ENCODE data around the gene VAC14. TPM values are rescaled to one million over a fixed set of nuclear protein-coding genes. Genes with fewer than 3 reads are reported as not detected.

The VAC14 gene
- total RNA-seq, 1 donor from 2014 or later = 18.4 TPM

DNA sequence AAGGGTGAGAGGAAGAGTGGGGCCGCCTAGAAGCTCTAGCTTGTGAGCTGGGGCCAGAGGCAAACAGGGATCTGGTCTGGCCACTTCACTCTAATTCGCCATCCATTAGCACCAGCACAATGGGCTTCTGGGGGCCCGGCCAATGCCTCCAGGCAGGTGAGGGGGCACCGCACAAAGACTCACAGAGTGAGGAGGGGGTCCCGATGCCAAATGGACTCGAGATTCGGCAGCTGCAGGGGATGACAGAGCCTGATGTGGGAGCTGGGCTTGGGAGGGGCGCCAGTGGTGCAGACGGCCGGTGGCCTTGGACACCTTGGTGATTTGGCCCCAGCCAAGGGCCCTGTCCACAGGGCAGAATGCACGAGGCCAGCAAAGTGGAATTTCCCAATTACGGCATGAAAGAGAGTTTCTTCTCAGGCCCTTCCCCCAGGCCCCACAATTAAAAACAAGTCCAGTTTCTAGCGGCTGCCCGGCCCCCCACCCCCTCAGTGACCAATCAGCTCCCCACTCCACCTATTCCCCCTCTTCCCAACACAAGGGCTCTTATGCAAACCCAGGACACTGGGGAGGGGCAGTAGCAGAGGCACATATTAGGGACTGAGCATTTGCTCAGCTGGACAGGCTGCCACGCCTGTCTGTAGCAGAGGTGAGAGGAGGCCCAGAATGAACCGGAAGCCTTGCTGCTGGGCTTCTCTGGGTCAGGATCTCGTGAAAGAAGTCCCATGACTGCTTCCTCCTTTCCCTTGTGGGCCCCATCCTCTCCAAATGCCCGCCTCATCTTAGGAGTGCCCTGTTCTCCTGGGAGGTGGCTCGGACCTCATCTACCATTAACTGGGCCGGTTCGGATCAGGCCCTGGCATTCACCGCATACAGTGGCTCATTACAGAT lies 75.7 kb downstream of the VAC14 start:
- DNase-seq (ENCODE audit: low read depth) = no peak
- Histone ChIP-seq H3K36me3 (ENCODE audit: control insufficient read depth, insufficient read depth, low read length) (peaks cover 5% of the 10 kb centered on the region), H3K27me3 (ENCODE audit: control insufficient read depth, insufficient read depth, low read length) (no peaks in the 10 kb centered on the region), H3K4me3 (ENCODE audit: low read depth, low read length) (no peak overlapping the region)
- TF ChIP-seq, protein P1, sequence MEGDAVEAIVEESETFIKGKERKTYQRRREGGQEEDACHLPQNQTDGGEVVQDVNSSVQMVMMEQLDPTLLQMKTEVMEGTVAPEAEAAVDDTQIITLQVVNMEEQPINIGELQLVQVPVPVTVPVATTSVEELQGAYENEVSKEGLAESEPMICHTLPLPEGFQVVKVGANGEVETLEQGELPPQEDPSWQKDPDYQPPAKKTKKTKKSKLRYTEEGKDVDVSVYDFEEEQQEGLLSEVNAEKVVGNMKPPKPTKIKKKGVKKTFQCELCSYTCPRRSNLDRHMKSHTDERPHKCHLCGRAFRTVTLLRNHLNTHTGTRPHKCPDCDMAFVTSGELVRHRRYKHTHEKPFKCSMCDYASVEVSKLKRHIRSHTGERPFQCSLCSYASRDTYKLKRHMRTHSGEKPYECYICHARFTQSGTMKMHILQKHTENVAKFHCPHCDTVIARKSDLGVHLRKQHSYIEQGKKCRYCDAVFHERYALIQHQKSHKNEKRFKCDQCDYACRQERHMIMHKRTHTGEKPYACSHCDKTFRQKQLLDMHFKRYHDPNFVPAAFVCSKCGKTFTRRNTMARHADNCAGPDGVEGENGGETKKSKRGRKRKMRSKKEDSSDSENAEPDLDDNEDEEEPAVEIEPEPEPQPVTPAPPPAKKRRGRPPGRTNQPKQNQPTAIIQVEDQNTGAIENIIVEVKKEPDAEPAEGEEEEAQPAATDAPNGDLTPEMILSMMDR (IDR thresholded peaks at IDR 0.05; ENCODE audit: insufficient read depth, low read length, severe bottlenecking) = no peak
- FAIRE-seq = peak; percentile 76

DNA sequence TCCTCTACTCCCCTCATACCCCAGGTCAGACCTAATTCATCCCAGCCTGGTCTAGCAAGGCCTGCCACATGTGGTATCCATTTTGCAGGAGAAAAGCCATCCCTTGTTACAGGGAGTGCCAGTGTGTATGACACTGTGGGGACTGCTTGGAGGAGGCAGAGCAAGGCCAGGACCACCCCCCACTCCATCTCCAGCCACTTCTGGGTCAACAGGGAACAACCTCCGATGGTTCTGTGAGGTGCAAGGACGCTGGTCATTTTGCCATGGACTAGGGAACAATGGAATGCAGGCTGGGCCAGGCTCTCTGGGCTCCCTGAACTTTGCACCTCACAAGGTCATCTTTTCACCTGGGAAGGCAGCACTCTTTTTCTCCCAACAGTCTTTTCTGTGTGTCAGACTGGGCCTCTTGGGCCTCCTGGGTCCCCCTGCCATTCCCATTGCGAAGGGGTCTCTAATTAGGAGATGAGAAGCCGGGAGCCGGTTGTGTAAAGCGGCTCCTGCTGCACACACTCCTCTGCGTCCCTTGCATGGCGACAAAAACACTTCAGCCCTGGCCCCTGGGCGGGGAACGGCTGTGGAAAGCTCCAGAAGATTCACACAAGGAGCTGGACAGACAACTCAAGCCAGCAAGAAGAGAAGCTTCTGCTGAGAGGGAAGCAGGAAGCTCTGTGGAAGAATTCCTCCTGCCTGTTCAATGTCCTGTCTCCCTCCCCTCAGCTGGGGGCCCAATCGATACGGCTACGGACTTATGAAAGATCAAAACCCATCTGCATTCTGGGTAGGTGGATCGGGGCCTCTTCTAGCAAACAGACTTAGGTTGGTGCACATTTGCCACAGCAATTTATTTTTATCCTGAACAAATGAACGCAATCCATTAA lies 76.6 kb downstream of the VAC14 start:
- TF ChIP-seq, protein P1 (IDR thresholded peaks at IDR 0.05; ENCODE audit: insufficient read depth, low read length, severe bottlenecking) = no peak
- no peaks in the 10 kb centered on the region for H3K27me3 ChIP-seq (ENCODE audit: control insufficient read depth, insufficient read depth, low read length)
- H3K4me3 ChIP-seq (ENCODE audit: low read depth, low read length) = no peak overlapping the region
- FAIRE-seq (peak; percentile 55), DNase-seq (ENCODE audit: low read depth) (no peak)
- peaks cover 5% of the 10 kb centered on the region for H3K36me3 ChIP-seq (ENCODE audit: control insufficient read depth, insufficient read depth, low read length)

DNA sequence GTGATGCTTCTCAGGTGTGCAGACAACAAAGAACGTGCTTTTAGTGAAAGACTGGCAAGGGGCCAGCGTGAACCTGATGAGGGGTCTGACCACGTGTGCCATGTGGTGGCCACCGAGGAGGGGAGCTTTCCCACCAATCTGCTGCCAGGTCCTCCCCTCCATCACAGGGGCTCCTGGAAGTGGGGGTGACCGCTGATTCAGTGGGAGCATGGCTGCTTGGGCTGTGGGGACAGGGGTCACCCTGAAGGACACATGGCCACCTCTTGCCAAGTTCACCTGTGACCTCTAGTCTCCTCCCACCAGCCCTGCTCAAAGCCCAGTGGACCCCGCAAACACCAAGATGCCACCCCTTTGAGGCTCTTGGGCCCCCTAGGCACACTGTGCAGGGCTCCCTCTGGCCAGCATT lies 77.2 kb downstream of the VAC14 start:
- TF ChIP-seq, protein P1 (IDR thresholded peaks at IDR 0.05; ENCODE audit: insufficient read depth, low read length, severe bottlenecking) = no peak
- H3K27me3 ChIP-seq (ENCODE audit: control insufficient read depth, insufficient read depth, low read length) = no peaks in the 10 kb centered on the region
- H3K4me3 ChIP-seq (ENCODE audit: low read depth, low read length) = no peak overlapping the region
- FAIRE-seq (no peak), DNase-seq (ENCODE audit: low read depth) (no peak)
- H3K36me3 ChIP-seq (ENCODE audit: control insufficient read depth, insufficient read depth, low read length) = peaks cover 5% of the 10 kb centered on the region

DNA sequence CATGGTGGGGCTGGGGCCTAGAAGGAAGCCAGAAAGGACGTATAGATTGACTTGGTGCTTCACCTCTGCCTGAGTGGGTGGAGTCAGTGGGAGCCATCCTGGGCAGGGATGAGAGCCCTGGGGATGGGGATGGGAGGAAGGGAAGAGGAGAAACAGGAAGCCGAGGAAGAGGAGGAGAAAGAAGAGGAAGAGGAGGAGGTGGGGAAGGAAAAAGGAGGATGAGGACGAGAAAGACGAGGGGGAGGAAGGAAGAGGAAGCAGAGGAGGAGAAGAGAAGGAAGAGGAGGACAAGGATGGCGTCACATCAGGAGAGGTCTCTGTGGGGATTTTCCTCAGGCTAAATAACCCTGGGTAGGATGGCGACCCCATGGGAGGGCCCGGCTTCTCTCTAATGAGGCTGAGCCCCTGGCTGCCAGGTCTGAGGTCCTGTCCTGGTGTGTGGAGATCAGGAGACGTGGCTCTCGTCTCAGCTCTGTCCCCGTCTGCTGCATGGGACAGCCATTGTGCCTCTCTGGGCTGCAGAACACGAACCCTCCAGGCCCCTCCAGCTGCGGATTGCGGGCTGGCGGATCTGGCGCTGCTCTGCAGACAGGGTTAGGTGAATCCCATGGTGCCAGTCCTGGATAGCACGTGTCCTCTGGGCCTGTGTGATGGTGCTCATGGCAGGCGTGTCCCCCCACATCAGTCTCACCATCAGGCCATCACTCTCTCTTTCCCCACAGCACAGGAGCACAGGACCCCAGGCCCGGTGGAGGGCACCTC lies 79.6 kb downstream of the VAC14 start:
- Histone ChIP-seq H3K27me3 (ENCODE audit: control insufficient read depth, insufficient read depth, low read length) (no peaks in the 10 kb centered on the region), H3K36me3 (ENCODE audit: control insufficient read depth, insufficient read depth, low read length) (peaks cover 2% of the 10 kb centered on the region), H3K4me3 (ENCODE audit: low read depth, low read length) (no peak overlapping the region)
- DNase-seq (ENCODE audit: low read depth) = no peak
- TF ChIP-seq, protein P1 (IDR thresholded peaks at IDR 0.05; ENCODE audit: insufficient read depth, low read length, severe bottlenecking) = no peak
- FAIRE-seq = no peak

DNA sequence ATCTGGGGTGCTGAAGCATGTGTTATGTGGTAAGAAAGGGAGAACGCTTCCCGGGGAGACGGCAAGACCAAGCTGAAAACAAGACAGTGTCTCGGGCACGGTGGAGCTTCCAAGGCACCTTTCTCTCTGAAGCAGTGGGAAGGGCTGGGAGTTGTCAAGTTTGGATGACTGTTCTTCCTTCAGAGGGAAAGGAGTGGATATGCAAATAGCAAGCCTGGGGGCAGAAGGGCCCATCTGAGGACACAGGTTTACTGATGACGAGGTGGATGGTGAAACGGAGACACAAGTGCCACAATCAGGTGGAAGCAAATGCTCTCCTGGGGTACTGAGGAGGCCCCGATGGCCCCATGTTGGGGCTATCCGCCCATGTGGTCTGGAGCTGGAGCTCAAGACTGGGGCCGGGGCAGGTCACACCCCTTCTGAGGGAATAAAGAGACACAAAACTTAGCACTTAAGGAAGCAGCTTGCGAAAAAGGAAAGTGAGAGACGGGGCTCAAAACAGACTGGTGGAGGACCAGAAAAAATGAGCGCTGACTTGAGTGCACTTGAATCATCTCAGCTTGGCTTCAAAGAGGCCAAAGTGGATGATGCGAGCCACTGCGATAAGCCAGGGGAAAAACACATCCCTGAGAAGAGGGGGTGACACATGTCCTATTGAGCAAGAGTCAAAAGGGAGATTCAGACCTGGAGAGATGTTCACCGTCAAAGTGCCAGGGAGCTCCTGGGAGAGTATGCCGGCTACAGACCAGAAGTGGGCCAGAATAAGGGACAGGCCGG lies 80.3 kb downstream of the VAC14 start:
- H3K36me3 ChIP-seq (ENCODE audit: control insufficient read depth, insufficient read depth, low read length) = peaks cover 2% of the 10 kb centered on the region
- DNase-seq (ENCODE audit: low read depth) = no peak
- H3K4me3 ChIP-seq (ENCODE audit: low read depth, low read length) = no peak overlapping the region
- H3K27me3 ChIP-seq (ENCODE audit: control insufficient read depth, insufficient read depth, low read length) = no peaks in the 10 kb centered on the region
- TF ChIP-seq, protein P1 (IDR thresholded peaks at IDR 0.05; ENCODE audit: insufficient read depth, low read length, severe bottlenecking) = no peak
- FAIRE-seq = no peak
